IMR-90 (cell line): ENCODE results near the gene RASGRF2. TPM values are rescaled to one million over a fixed set of nuclear protein-coding genes. Genes with fewer than 3 reads are reported as not detected.
"Not testable (repeated sequence)": the region's sequence is repeated elsewhere in the genome, so short reads cannot be mapped to it uniquely, and the experiment has no call there.

ENCODE experiments used
- ATAC-seq: fragments of 200-7000 bp; cut with Tn5 transposase; 2 replicates; pipeline ENCODE4 v1.9.1; 2020; ENCODE audit warnings: low read depth, mild to moderate bottlenecking, moderate library complexity
- BruUV-seq: library from RNA; stranded (reverse); fragments of 400-500 nt; replicated peaks from 2 replicates; lab custom pipeline; 2021; lab: Mats Ljungman, UMichigan
- CTCF ChIA-PET: fragments of 300-600 bp; formaldehyde crosslinking; extraction: SDS; loops from one replicate; lab custom pipeline; 2021; ENCODE audit warnings: antibody characterized with exemption; lab: Yijun Ruan, JAX
- POLR2A ChIA-PET: fragments of 300-600 bp; sonication (Branson Sonifier 250); formaldehyde crosslinking; loops from one replicate; lab custom pipeline; 2022; ENCODE audit warnings: antibody characterized with exemption; ENCODE audit not compliant: unreplicated experiment; lab: Charles Lee
- DNase-seq: peaks from one replicate; pipeline ENCODE4 v3.0.0; 2013
- H2AFZ ChIP-seq: replicated peaks from 2 replicates; pipeline ENCODE3; 2013; ENCODE audit warnings: low read length, mild to moderate bottlenecking; ENCODE audit not compliant: poor library complexity
- H2AK5ac ChIP-seq: 2 replicates; pipeline ENCODE4 v1.6.1; 2013; ENCODE audit warnings: low read depth, low read length, inconsistent platforms
- H2AK9ac ChIP-seq: replicated peaks from 2 replicates; pipeline ENCODE3; 2013; ENCODE audit warnings: mild to moderate bottlenecking, low read depth, low read length, moderate library complexity; ENCODE audit not compliant: poor library complexity
- H2BK120ac ChIP-seq: 2 replicates; pipeline ENCODE4 v1.6.1; 2013; ENCODE audit warnings: low read depth, low read length, inconsistent platforms
- H2BK15ac ChIP-seq: 3 replicates; pipeline ENCODE4 v1.6.1; 2013; ENCODE audit warnings: low read depth, low read length, inconsistent platforms
- H2BK20ac ChIP-seq: 2 replicates; pipeline ENCODE4 v1.6.1; 2013; ENCODE audit warnings: low read depth, mild to moderate bottlenecking, inconsistent platforms, low read length, moderate library complexity
- H2BK5ac ChIP-seq: 2 replicates; pipeline ENCODE4 v1.6.1; 2013; ENCODE audit warnings: mild to moderate bottlenecking, low read depth, low read length, inconsistent platforms; ENCODE audit not compliant: poor library complexity, severe bottlenecking
- H3K14ac ChIP-seq: replicated peaks from 2 replicates; pipeline ENCODE4 v1.6.1; 2013; ENCODE audit warnings: low read depth, low read length, inconsistent platforms
- H3K18ac ChIP-seq: 2 replicates; pipeline ENCODE4 v1.6.1; 2013; ENCODE audit warnings: low read depth, low read length, control low read depth
- H3K23ac ChIP-seq: 2 replicates; pipeline ENCODE4 v1.6.1; 2013; ENCODE audit warnings: low read depth, low read length, inconsistent platforms
- H3K27ac ChIP-seq: 2 replicates; pipeline ENCODE4 v1.5.1; 2013; ENCODE audit warnings: mild to moderate bottlenecking, control low read depth, low read length; ENCODE audit not compliant: insufficient read depth
- H3K27me3 ChIP-seq: 2 replicates; pipeline ENCODE4 v1.6.1; 2013; ENCODE audit warnings: low read length; ENCODE audit not compliant: control insufficient read depth, insufficient read depth
- H3K36me3 ChIP-seq: 2 replicates; pipeline ENCODE4 v1.6.1; 2013; ENCODE audit warnings: low read length, mixed read lengths; ENCODE audit not compliant: control insufficient read depth, insufficient read depth
- H3K4ac ChIP-seq: 2 replicates; pipeline ENCODE4 v1.6.1; 2013; ENCODE audit warnings: low read depth, low read length, inconsistent platforms
- H3K4me1 ChIP-seq: 2 replicates; pipeline ENCODE4 v1.6.1; 2013; ENCODE audit warnings: low read length, mixed read lengths; ENCODE audit not compliant: control insufficient read depth, insufficient read depth
- H3K4me2 ChIP-seq: 2 replicates; pipeline ENCODE4 v1.6.1; 2013; ENCODE audit warnings: low read depth, mild to moderate bottlenecking, control low read depth, low read length, moderate library complexity
- H3K4me3 ChIP-seq: 2 replicates; pipeline ENCODE4 v1.5.1; 2013; ENCODE audit warnings: low read depth, mild to moderate bottlenecking, control low read depth, low read length, moderate library complexity; ENCODE audit not compliant: insufficient read depth
- H3K56ac ChIP-seq: 2 replicates; pipeline ENCODE4 v1.6.1; 2013; ENCODE audit warnings: low read length, inconsistent platforms; ENCODE audit not compliant: insufficient read depth; ENCODE audit errors: extremely low read depth
- H3K79me1 ChIP-seq, 2 experiments: 2 replicates each; pipeline ENCODE4 v1.6.1; 2013; ENCODE audit warnings: low read length in 2 of 2, inconsistent platforms in 1 of 2, low read depth in 1 of 2
- H3K9ac ChIP-seq: 2 replicates; pipeline ENCODE4 v1.6.1; 2013; ENCODE audit warnings: low read depth, low read length, control low read depth
- H3K9me1 ChIP-seq: 2 replicates; pipeline ENCODE4 v1.6.1; 2013; ENCODE audit warnings: low read length, inconsistent platforms; ENCODE audit not compliant: insufficient read depth
- H3K9me3 ChIP-seq: 2 replicates; pipeline ENCODE4 v1.6.1; 2013; ENCODE audit warnings: low read length; ENCODE audit not compliant: control insufficient read depth, insufficient read depth
- H4K20me1 ChIP-seq: 2 replicates; pipeline ENCODE4 v1.6.1; 2013; ENCODE audit warnings: low read length, inconsistent platforms; ENCODE audit not compliant: insufficient read depth
- H4K5ac ChIP-seq: 2 replicates; pipeline ENCODE4 v1.6.1; 2013; ENCODE audit warnings: mild to moderate bottlenecking, low read depth, low read length, control low read depth
- H4K8ac ChIP-seq, 2 experiments: 2 replicates each; pipeline ENCODE4 v1.6.1; 2013; ENCODE audit warnings: low read depth in 2 of 2, low read length in 2 of 2, control low read depth in 1 of 2, inconsistent platforms in 1 of 2
- H4K91ac ChIP-seq: 2 replicates; pipeline ENCODE4 v1.6.1; 2013; ENCODE audit warnings: low read depth, low read length, inconsistent platforms; ENCODE audit not compliant: insufficient read depth
- CTCF ChIP-seq: conservative IDR thresholded peaks from 2 replicates; pipeline ENCODE4 v1.5.1; 2012; ENCODE audit warnings: mild to moderate bottlenecking, low read depth, low read length, improper control_type of control experiment
- MXI1 ChIP-seq: IDR thresholded peaks from 2 replicates; pipeline ENCODE4 v1.6.1; 2012; ENCODE audit warnings: low read depth, mild to moderate bottlenecking, low read length, moderate library complexity, borderline replicate concordance
- RAD21 ChIP-seq: IDR thresholded peaks from 2 replicates; pipeline ENCODE4 v1.6.1; 2012; ENCODE audit warnings: low read length, improper control_type of control experiment
- USF2 ChIP-seq: fragments of 150-350 bp; IDR thresholded peaks from 2 replicates; pipeline ENCODE4 v1.6.1; 2017; ENCODE audit warnings: mild to moderate bottlenecking, antibody characterized with exemption, low read length, low read depth
- WGBS, 2 experiments: methylation state at CpG; one replicate each; pipeline versions ENCODE4 v1.1.5 to v1.1.7; 2013; ENCODE audit warnings: missing lambda C conversion rate in 2 of 2; ENCODE audit not compliant: insufficient read length in 1 of 2; ENCODE audit errors: extremely low coverage in 2 of 2; 5-methylcytosine and 5-hydroxymethylcytosine counted together
- dilution Hi-C: fragments of 300-500 bp; cut with HindIII; formaldehyde crosslinking; loops from one replicate; pipeline ENCODE4 v1.14.3; 2018; ENCODE audit warnings: low sequenced_read_pairs; ENCODE audit not compliant: unreplicated experiment
- in situ Hi-C: fragments of 300-500 bp; cut with MboI; formaldehyde crosslinking; loops from 3 replicates; pipeline ENCODE4 v1.14.3; 2019; ENCODE audit warnings: low sequenced_read_pairs, inconsistent platforms, mixed read lengths
- intact Hi-C: fragments of 100-400 bp; cut with micrococcal nuclease; formaldehyde crosslinking; loops from 2 replicates; pipeline ENCODE4 v1.10.0; 2022
- polyA plus RNA-seq, 3 experiments: library from polyadenylated mRNA; depleted of rRNA; stranded (reverse); fragments of >200 nt; gene quantifications; 2 replicates each; pipeline ENCODE4 v1.2.3, GENCODE V29; 2012; ENCODE audit warnings: low replicate concordance in 1 of 3
- total RNA-seq: library from RNA; depleted of rRNA; stranded (reverse); fragments of >200 nt; gene quantifications from 2 replicates; pipeline ENCODE4 v1.2.3, GENCODE V29; 2012

Gene RASGRF2
- total and polyA plus RNA-seq, 2 of the 4 experiments (the other 2 are of a cell fraction), result 2.9 to 5.0 TPM

GRCh38 chr5:81269751-81270393, 309.7 kb downstream of the RASGRF2 start (continued):
- TF ChIP-seq CTCF (no peak), RAD21 (no peak), USF2 (no peak), MXI1 (no peak)

GRCh38 chr5:81270394-81271027, 310.3 kb downstream of the RASGRF2 start:
- H3K18ac ChIP-seq, H3K4me2 ChIP-seq, H3K27me3 ChIP-seq, H3K36me3 ChIP-seq, H2BK120ac ChIP-seq, H3K9ac ChIP-seq, H2BK5ac ChIP-seq, H3K9me1 ChIP-seq, H3K4ac ChIP-seq, BruUV-seq, H4K20me1 ChIP-seq, H3K56ac ChIP-seq, POLR2A ChIA-PET, CTCF ChIA-PET, H4K5ac ChIP-seq, H2BK20ac ChIP-seq, H2AFZ ChIP-seq, H2AK5ac ChIP-seq, intact Hi-C loops, H2BK15ac ChIP-seq, H3K9me3 ChIP-seq, dilution Hi-C loops, H4K91ac ChIP-seq, H3K14ac ChIP-seq, H3K23ac ChIP-seq, DNase-seq, H4K8ac ChIP-seq, H3K4me1 ChIP-seq, in situ Hi-C loops, ATAC-seq, H3K27ac ChIP-seq, H2AK9ac ChIP-seq, H3K4me3 ChIP-seq: not testable (repeated sequence)
- peaks cover 19 to 35% of the 10 kb centered on the region in 2 experiments for H3K79me1 ChIP-seq
- WGBS, 2 experiments, result 100% methylated on average over 1 of the region's 2 CpGs; no CpG with 5 or more reads in 1 of the 2 experiments
